Measurements from ENCODE around the gene LTB4R. TPM values are rescaled to one million over a fixed set of nuclear protein-coding genes. Genes with fewer than 3 reads are reported as not detected.
A peak's percentile ranks its signal among the peaks of the same experiment; 100 is the strongest.

Gene LTB4R
- total RNA-seq, 1 donor from 2014 or later: 8.4 TPM

- Mint-ChIP-seq H3K27me3 (peaks cover 14% of the 10 kb centered on the region), H3K4me3 (ENCODE audit: low read depth) (peak overlapping the region; percentile 78), H3K36me3 (ENCODE audit: insufficient read depth) (no peaks in the 10 kb centered on the region), H3K27ac (peak overlapping the region; percentile 97), H3K4me1 (ENCODE audit: low read depth) (peaks cover 13% of the 10 kb centered on the region), H3K9me3 (ENCODE audit: low read depth) (no peaks in the 10 kb centered on the region)
- DNase-seq (ENCODE audit: low spot score, unreplicated experiment): no peak
- no peak for TF ChIP-seq CTCF (IDR thresholded peaks at IDR 0.05; ENCODE audit: unreplicated experiment)
Measured at GRCh38 chr14:24366413-24366720, 55.1 kb downstream of the LTB4R start.

- TF ChIP-seq CTCF (IDR thresholded peaks at IDR 0.05; ENCODE audit: unreplicated experiment): no peak
- H3K9me3 Mint-ChIP-seq (ENCODE audit: low read depth): no peaks in the 10 kb centered on the region
- peak overlapping the region; percentile 97 for H3K27ac Mint-ChIP-seq
- H3K4me1 Mint-ChIP-seq (ENCODE audit: low read depth): peaks cover 13% of the 10 kb centered on the region
- no peaks in the 10 kb centered on the region for H3K36me3 Mint-ChIP-seq (ENCODE audit: insufficient read depth)
- peaks cover 9% of the 10 kb centered on the region for H3K27me3 Mint-ChIP-seq
- DNase-seq (ENCODE audit: low spot score, unreplicated experiment): peak; percentile 89
- H3K4me3 Mint-ChIP-seq (ENCODE audit: low read depth): peak overlapping the region; percentile 78
Measured at GRCh38 chr14:24366721-24367513, 55.6 kb downstream of the LTB4R start.

Other genes starting within 250 kb of the LTB4R start
- gene CPNE6, start 239.9 kb upstream of the LTB4R start, total RNA-seq: not detected in 2 replicates
- gene PCK2, start 217.2 kb upstream of the LTB4R start, total RNA-seq: 29.7 and 34.7 TPM in 2 replicates
- gene DCAF11, start 196.7 kb upstream of the LTB4R start, total RNA-seq: 79.7 and 80.9 TPM in 2 replicates
- 2.3 and 2.8 TPM in 2 replicates for gene NRL, start 196.6 kb upstream of the LTB4R start, total RNA-seq
- 1.7 and 1.9 TPM in 2 replicates for gene FITM1, start 180.8 kb upstream of the LTB4R start, total RNA-seq
- 101 and 103 TPM in 2 replicates for gene PSME1, start 175.3 kb upstream of the LTB4R start, total RNA-seq
- 22.8 and 22.9 TPM in 2 replicates for gene EMC9, start 169.9 kb upstream of the LTB4R start, total RNA-seq
- 118 and 120 TPM in 2 replicates for gene PSME2, start 164.9 kb upstream of the LTB4R start, total RNA-seq
- 99.3 and 104 TPM in 2 replicates for gene RNF31, start 164.0 kb upstream of the LTB4R start, total RNA-seq
- 57.4 and 62.4 TPM in 2 replicates for gene IRF9, start 150.2 kb upstream of the LTB4R start, total RNA-seq
- 380 and 408 TPM in 2 replicates for gene REC8, start 139.4 kb upstream of the LTB4R start, total RNA-seq
- gene IPO4, start 122.7 kb upstream of the LTB4R start, total RNA-seq: 54.9 and 56.4 TPM in 2 replicates
- gene TM9SF1, start 116.1 kb upstream of the LTB4R start, total RNA-seq: 52.9 and 56.2 TPM in 2 replicates
- gene TSSK4, start 105.8 kb upstream of the LTB4R start, total RNA-seq: 0.29 TPM in 1 of 2 replicates, not detected in the other
- 53.7 and 54.3 TPM in 2 replicates for gene CHMP4A, start 98.0 kb upstream of the LTB4R start, total RNA-seq
- 15.2 and 17.7 TPM in 2 replicates for gene MDP1, start 95.4 kb upstream of the LTB4R start, total RNA-seq
- 161 TPM in 2 replicates for gene NEDD8, start 79.1 kb upstream of the LTB4R start, total RNA-seq
- gene GMPR2, start 78.6 kb upstream of the LTB4R start, total RNA-seq: 73.6 and 86.2 TPM in 2 replicates
- 56.7 and 59.2 TPM in 2 replicates for gene TINF2, start 68.9 kb upstream of the LTB4R start, total RNA-seq
- gene TGM1, start 48.3 kb upstream of the LTB4R start, total RNA-seq: 5.8 and 7.0 TPM in 2 replicates
- 25.9 and 33.1 TPM in 2 replicates for gene RABGGTA, start 39.9 kb upstream of the LTB4R start, total RNA-seq
- gene DHRS1, start 11.7 kb upstream of the LTB4R start, total RNA-seq: 33.4 and 34.4 TPM in 2 replicates
- gene NOP9, start 11.7 kb upstream of the LTB4R start, total RNA-seq: 32.4 and 32.6 TPM in 2 replicates
- 1.9 and 3.0 TPM in 2 replicates for gene CIDEB, start 3.5 kb upstream of the LTB4R start, total RNA-seq
- gene LTB4R2, start 1.4 kb upstream of the LTB4R start, total RNA-seq: 11.0 and 11.3 TPM in 2 replicates
- gene ADCY4, start 23.6 kb downstream of the LTB4R start, total RNA-seq: 0.46 and 0.75 TPM in 2 replicates
- gene RIPK3, start 28.5 kb downstream of the LTB4R start, total RNA-seq: 0.62 and 1.5 TPM in 2 replicates
- 56.6 and 57.6 TPM in 2 replicates for gene NFATC4, start 56.7 kb downstream of the LTB4R start, total RNA-seq
- gene NYNRIN, start 87.5 kb downstream of the LTB4R start, total RNA-seq: 38.3 and 40.0 TPM in 2 replicates
- gene CBLN3, start 118.2 kb downstream of the LTB4R start, total RNA-seq: 1.5 and 1.9 TPM in 2 replicates
- 74.3 and 77.4 TPM in 2 replicates for gene KHNYN, start 118.5 kb downstream of the LTB4R start, total RNA-seq
- 68.1 and 68.2 TPM in 2 replicates for gene SDR39U1, start 131.3 kb downstream of the LTB4R start, total RNA-seq
- gene CMA1, start 196.8 kb downstream of the LTB4R start, total RNA-seq: not detected in 2 replicates